LNCaP clone FGC (cell line): Measurements from ENCODE around the gene LYL1.
A peak's percentile ranks its signal among the peaks of the same experiment; 100 is the strongest.

Source experiments
- DNase-seq: peaks from one replicate; pipeline ENCODE4 v3.0.0-alpha.2; 2011; ENCODE audit warnings: low read depth
- H3K4me3 ChIP-seq: 2 replicates; pipeline ENCODE4 v1.5.1; 2011; ENCODE audit warnings: mild to moderate bottlenecking, low read depth, low read length, control low read depth
- CTCF ChIP-seq: IDR thresholded peaks from 2 replicates; pipeline ENCODE4 v1.5.1; 2012; ENCODE audit warnings: mild to moderate bottlenecking; ENCODE audit not compliant: control insufficient read depth, insufficient read depth; ENCODE audit errors: extremely low read depth

Gene LYL1

DNA sequence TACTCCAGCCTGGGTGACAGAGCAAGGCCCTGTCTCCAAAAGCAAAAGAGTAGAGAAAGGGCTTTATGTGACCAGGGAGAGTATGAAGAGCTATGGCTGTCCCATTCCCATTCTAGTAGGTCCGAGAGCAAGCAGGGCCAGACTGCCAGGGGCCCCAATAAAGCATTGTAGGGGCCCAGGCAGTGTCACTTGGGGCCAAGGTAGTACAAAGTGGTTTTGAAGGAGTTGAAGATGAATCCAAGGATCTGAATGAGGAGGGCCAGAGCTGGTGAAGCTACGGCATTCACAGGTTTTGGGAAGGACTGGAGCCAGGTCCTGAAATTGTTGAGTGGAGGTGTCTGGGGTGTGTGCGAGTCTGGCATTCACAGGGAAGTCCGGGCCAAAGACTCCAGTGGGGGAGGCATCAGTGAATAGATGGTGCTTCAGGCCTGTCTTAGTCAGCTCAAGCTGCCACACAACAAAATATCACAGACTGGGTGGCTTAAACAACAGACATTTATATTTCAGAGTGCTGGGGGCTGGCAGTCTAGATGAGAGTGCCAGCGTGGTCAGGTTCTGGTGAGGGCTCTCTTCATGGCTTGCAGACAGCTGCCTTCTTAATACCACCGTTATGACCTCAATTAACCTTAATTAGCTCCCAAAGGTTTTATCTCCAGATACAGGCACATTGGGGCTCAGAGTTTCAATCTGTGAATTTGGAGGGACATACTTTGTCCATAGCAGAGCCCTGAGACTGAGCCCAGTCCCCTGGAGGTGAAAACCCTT, 25.3 kb upstream of the LYL1 start:
- no peak overlapping the region for H3K4me3 ChIP-seq
- no peak for DNase-seq
- no peak for TF ChIP-seq CTCF

- no peak for TF ChIP-seq CTCF
- no peak overlapping the region for H3K4me3 ChIP-seq
- DNase-seq: peak; percentile 47
These were observed 24.4 kb upstream of the LYL1 start for GRCh38 chr19:13127051-13127450.

- no peak for DNase-seq
- H3K4me3 ChIP-seq: no peak overlapping the region
- TF ChIP-seq CTCF: no peak
These were observed 20.6 kb upstream of the LYL1 start for GRCh38 chr19:13122980-13123957.

DNA sequence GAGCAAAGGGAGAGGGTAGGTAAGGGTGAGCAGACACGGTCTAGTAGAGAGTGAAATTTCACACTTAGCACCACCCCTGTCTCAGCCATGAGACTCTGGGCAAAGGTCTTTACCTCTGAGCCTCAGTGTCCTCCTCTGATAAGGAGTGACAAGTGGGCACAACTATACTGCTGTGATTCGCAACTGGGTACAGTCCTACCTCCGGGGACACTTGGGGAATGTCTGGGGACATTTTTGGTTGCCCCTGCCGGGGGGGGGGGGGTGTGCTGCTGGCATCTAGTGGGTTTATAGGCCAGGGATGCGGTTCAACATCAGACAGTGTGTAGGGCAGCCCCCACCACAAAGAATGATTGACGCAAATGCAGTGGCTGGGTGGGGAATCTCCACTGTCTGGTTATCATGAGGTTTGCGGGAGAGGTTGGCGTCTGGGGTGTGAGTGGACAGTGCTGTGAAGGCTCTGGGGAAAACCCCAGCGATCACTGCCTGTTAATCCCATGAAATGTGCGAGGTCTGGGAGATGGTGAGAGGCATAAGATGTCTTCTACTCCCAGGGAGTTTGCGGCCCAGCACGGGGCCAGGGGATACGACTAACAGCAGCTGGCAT, 19.7 kb upstream of the LYL1 start:
- no peak for DNase-seq
- H3K4me3 ChIP-seq: no peak overlapping the region
- TF ChIP-seq CTCF: no peak

GRCh38 chr19:13121551-13122274, 19.1 kb upstream of the LYL1 start:
- no peak overlapping the region for H3K4me3 ChIP-seq
- no peak for DNase-seq
- TF ChIP-seq CTCF: no peak

DNA sequence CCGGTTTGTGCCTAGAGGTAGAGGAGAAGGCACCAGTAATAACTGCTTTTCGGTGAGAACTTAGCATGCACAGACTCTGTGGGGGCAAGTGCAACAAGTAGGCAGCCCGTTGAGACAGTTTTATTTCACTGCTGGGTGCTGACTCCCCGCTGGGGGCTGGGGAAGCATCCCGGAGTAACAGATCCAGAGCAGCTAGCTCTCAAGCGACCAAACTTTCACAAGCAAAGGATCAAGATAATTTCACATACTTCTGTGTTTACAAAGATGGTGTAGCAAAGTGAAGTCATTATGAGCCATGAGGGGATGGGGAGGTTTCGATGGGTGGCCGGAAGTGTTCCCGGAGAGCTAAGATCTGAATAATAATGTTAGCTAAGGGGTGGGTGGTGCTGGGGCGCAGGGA, 18.2 kb upstream of the LYL1 start:
- no peak overlapping the region for H3K4me3 ChIP-seq
- DNase-seq: no peak
- TF ChIP-seq CTCF: no peak
